Naive thymus-derived CD4-positive, alpha-beta T cell (primary cell): ENCODE results near the gene UBE2K. TPM values are rescaled to one million over a fixed set of nuclear protein-coding genes. Genes with fewer than 3 reads are reported as not detected.
"Not testable (repeated sequence)": the region's sequence is repeated elsewhere in the genome, so short reads cannot be mapped to it uniquely, and the experiment has no call there.

Experiments
- ATAC-seq: fragments of 150-1000 bp; cut with Tn5 transposase; 2 replicates; pipeline ENCODE4 v1.10.0; 2021; ENCODE audit warnings: mild to moderate bottlenecking, moderate library complexity
- CTCF ChIA-PET: fragments of 350-600 bp; sonication (Branson Sonifier 250); formaldehyde crosslinking; loops from one replicate; lab custom pipeline; 2021; ENCODE audit warnings: antibody characterized with exemption; lab: Charles Lee
- POLR2A ChIA-PET: fragments of 350-600 bp; sonication (Branson Sonifier 250); formaldehyde crosslinking; loops from one replicate; lab custom pipeline; 2021; ENCODE audit warnings: antibody characterized with exemption, inconsistent platforms; lab: Charles Lee
- DNase-seq, 9 donors: peaks; one replicate each; pipeline versions ENCODE4 v3.0.0 to v3.0.0-alpha.2; 2020 to 2022; ENCODE audit warnings: mixed read lengths in 1 of 9
- H3K27ac ChIP-seq: one replicate; pipeline ENCODE4 v1.7.0; 2013; ENCODE audit warnings: mild to moderate bottlenecking, low read depth, low read length, moderate library complexity
- H3K27me3 ChIP-seq, 2 donors: one replicate each; pipeline ENCODE4 v1.7.0; 2013; ENCODE audit warnings: low read length in 2 of 2, mild to moderate bottlenecking in 2 of 2, moderate library complexity in 2 of 2; ENCODE audit not compliant: control insufficient read depth in 2 of 2, insufficient read depth in 2 of 2
- H3K36me3 ChIP-seq, 3 experiments: 1 replicate in 2 of 3; 2 replicates in 1 of 3; pipeline ENCODE4 v1.7.0; 2013; ENCODE audit warnings: low read length in 3 of 3, mild to moderate bottlenecking in 3 of 3, moderate library complexity in 1 of 3; ENCODE audit not compliant: insufficient read depth in 3 of 3, control insufficient read depth in 2 of 3
- H3K4me1 ChIP-seq, 2 donors: one replicate each; pipeline ENCODE4 v1.7.0; 2013; ENCODE audit warnings: low read length in 2 of 2, mild to moderate bottlenecking in 2 of 2, moderate library complexity in 1 of 2; ENCODE audit not compliant: control insufficient read depth in 2 of 2, insufficient read depth in 2 of 2
- H3K4me3 ChIP-seq: 2 replicates; pipeline ENCODE4 v1.7.0; 2013; ENCODE audit warnings: mild to moderate bottlenecking, low read length
- H3K9me3 ChIP-seq, 3 experiments: 1 replicate in 2 of 3; 2 replicates in 1 of 3; pipeline ENCODE4 v1.7.0; 2013; ENCODE audit warnings: low read length in 3 of 3; ENCODE audit not compliant: control insufficient read depth in 2 of 3
- H3K27ac Mint-ChIP-seq, 9 donors: one replicate each; pipeline ENCODE4 v1.8.0; 2020 to 2022; ENCODE audit warnings: mixed read lengths in 9 of 9, mild to moderate bottlenecking in 8 of 9, moderate library complexity in 5 of 9, inconsistent platforms in 2 of 9
- H3K27me3 Mint-ChIP-seq, 5 donors: one replicate each; pipeline ENCODE4 v1.8.0; 2021 to 2022; ENCODE audit warnings: mixed read lengths in 5 of 5, mild to moderate bottlenecking in 1 of 5
- H3K36me3 Mint-ChIP-seq, 5 donors: one replicate each; pipeline ENCODE4 v1.8.0; 2020 to 2022; ENCODE audit warnings: mixed read lengths in 5 of 5, mild to moderate bottlenecking in 3 of 5, inconsistent platforms in 1 of 5
- H3K4me1 Mint-ChIP-seq, 7 donors: one replicate each; pipeline ENCODE4 v1.8.0; 2020 to 2022; ENCODE audit warnings: mixed read lengths in 7 of 7, mild to moderate bottlenecking in 3 of 7, inconsistent platforms in 1 of 7
- H3K4me3 Mint-ChIP-seq, 10 donors: one replicate each; pipeline ENCODE4 v1.8.0; 2020 to 2022; ENCODE audit warnings: mild to moderate bottlenecking in 10 of 10, mixed read lengths in 10 of 10, moderate library complexity in 6 of 10, inconsistent platforms in 2 of 10
- H3K9me3 Mint-ChIP-seq, 11 donors: one replicate each; pipeline ENCODE4 v1.8.0; 2020 to 2022; ENCODE audit warnings: mixed read lengths in 11 of 11, mild to moderate bottlenecking in 4 of 11, inconsistent platforms in 1 of 11, moderate library complexity in 1 of 11
- intact Hi-C, 2 donors: fragments of 100-400 bp; cut with micrococcal nuclease; formaldehyde crosslinking; loops; one replicate each; pipeline ENCODE4 v1.15.1; 2023
- polyA plus RNA-seq, 2 donors: library from polyadenylated mRNA; unstranded; fragments of 300-500 nt; fragmentation: Illumina TruSeq; gene quantifications; one replicate each; pipeline ENCODE4 v1.2.3, GENCODE V29; 2021
- total RNA-seq, 6 experiments: library from RNA in 5 of 6; stranded (reverse) in 5 of 6; gene quantifications; 1 replicate in 5 of 6; 2 replicates in 1 of 6; pipeline ENCODE4 v1.2.3 and lab custom pipeline; 2021 to 2026

UBE2K gene
- total and polyA plus RNA-seq, 7 experiments from 2014 or later = 31.1 to 85.0 (median 44.2) TPM

- DNase-seq (no peak), ATAC-seq (no peak)
- H3K9me3 ChIP-seq = no peaks in the 10 kb centered on the region
- CTCF ChIA-PET = no interaction called here
- Mint-ChIP-seq H3K36me3 (peaks cover 0 to 27% (median 6%) of the 10 kb centered on the region in 5 donors), H3K27me3 (no peaks in the 10 kb centered on the region), H3K9me3 (peaks cover 0 to 2% (median 0%) of the 10 kb centered on the region in 11 donors), H3K4me1 (peaks cover 0 to 2% (median 0%) of the 10 kb centered on the region in 7 donors), H3K4me3 (no peak overlapping the region), H3K27ac (no peak overlapping the region)
- peaks cover 0 to 31% (median 0%) of the 10 kb centered on the region in 3 experiments for H3K36me3 ChIP-seq
- H3K27me3 ChIP-seq = no peaks in the 10 kb centered on the region
- intact Hi-C loops = no loop called here
- no peaks in the 10 kb centered on the region for H3K4me1 ChIP-seq
- H3K27ac ChIP-seq = no peak overlapping the region
- POLR2A ChIA-PET = no interaction called here
- H3K4me3 ChIP-seq = no peak overlapping the region
Observed at GRCh38 chr4:39770005-39770404, 72.1 kb downstream of the UBE2K start.

GRCh38 chr4:39770471-39770870 lies 72.5 kb downstream of the UBE2K start:
- Histone ChIP-seq H3K27me3 (no peaks in the 10 kb centered on the region), H3K4me3 (no peak overlapping the region), H3K9me3 (no peaks in the 10 kb centered on the region), H3K27ac (no peak overlapping the region), H3K4me1 (no peaks in the 10 kb centered on the region), H3K36me3 (peaks cover 0 to 32% (median under 1%) of the 10 kb centered on the region in 3 experiments)
- DNase-seq = no peak
- no peak for ATAC-seq
- Mint-ChIP-seq H3K4me1 (peaks cover 0 to 2% (median 0%) of the 10 kb centered on the region in 7 donors), H3K4me3 (no peak overlapping the region), H3K36me3 (peaks cover 0 to 32% (median 7%) of the 10 kb centered on the region in 5 donors), H3K9me3 (peaks cover 0 to 2% (median 0%) of the 10 kb centered on the region in 11 donors), H3K27me3 (no peaks in the 10 kb centered on the region), H3K27ac (no peak overlapping the region)
- CTCF ChIA-PET = no interaction called here
- intact Hi-C loops = no loop called here
- POLR2A ChIA-PET = no interaction called here

- no peak overlapping the region for H3K27ac Mint-ChIP-seq
- intact Hi-C loops = no loop called here
- Histone ChIP-seq H3K27me3 (no peaks in the 10 kb centered on the region), H3K36me3 (peaks cover 0 to 38% (median 7%) of the 10 kb centered on the region in 3 experiments), H3K4me1 (no peaks in the 10 kb centered on the region), H3K9me3 (no peaks in the 10 kb centered on the region), H3K27ac (no peak overlapping the region), H3K4me3 (no peak overlapping the region)
- ChIA-PET CTCF (no interaction called here), POLR2A (no interaction called here)
- no peaks in the 10 kb centered on the region for H3K27me3 Mint-ChIP-seq
- H3K9me3 Mint-ChIP-seq = peaks cover 0 to 2% (median 0%) of the 10 kb centered on the region in 11 donors
- ATAC-seq (no peak), DNase-seq (no peak)
- H3K36me3 Mint-ChIP-seq = peaks cover 4 to 36% (median 14%) of the 10 kb centered on the region in 5 donors
- no peak overlapping the region for H3K4me3 Mint-ChIP-seq
- peaks cover 0 to 3% (median 0%) of the 10 kb centered on the region in 7 donors for H3K4me1 Mint-ChIP-seq
Observed at GRCh38 chr4:39770969-39771724, 73.2 kb downstream of the UBE2K start.

GRCh38 chr4:39781988-39782387 lies 84.1 kb downstream of the UBE2K start:
- H3K4me3 ChIP-seq, H3K9me3 Mint-ChIP-seq, H3K4me3 Mint-ChIP-seq, H3K27me3 ChIP-seq, intact Hi-C loops, H3K27ac Mint-ChIP-seq, POLR2A ChIA-PET, H3K4me1 ChIP-seq, H3K9me3 ChIP-seq, CTCF ChIA-PET, H3K27me3 Mint-ChIP-seq, H3K4me1 Mint-ChIP-seq, H3K27ac ChIP-seq, DNase-seq, ATAC-seq: not testable (repeated sequence)
- H3K36me3 ChIP-seq = peaks cover 0 to 13% (median 7%) of the 10 kb centered on the region in 3 experiments
- H3K36me3 Mint-ChIP-seq = peaks cover 0 to 16% (median 11%) of the 10 kb centered on the region in 5 donors

- intact Hi-C loops = no loop called here
- Mint-ChIP-seq H3K4me1 (peaks cover 0 to 3% (median 0%) of the 10 kb centered on the region in 7 donors), H3K27ac (peak overlapping the region in 2 of 9 donors; percentile 2 to 34), H3K9me3 (peaks cover 0 to 2% (median 0%) of the 10 kb centered on the region in 11 donors), H3K36me3 (peaks cover 0 to 8% (median 3%) of the 10 kb centered on the region in 5 donors), H3K27me3 (no peaks in the 10 kb centered on the region), H3K4me3 (no peak overlapping the region)
- ATAC-seq (no peak), DNase-seq (no peak)
- H3K4me1 ChIP-seq = no peaks in the 10 kb centered on the region
- no peak overlapping the region for H3K4me3 ChIP-seq
- H3K27me3 ChIP-seq = no peaks in the 10 kb centered on the region
- CTCF ChIA-PET = no interaction called here
- POLR2A ChIA-PET = no interaction called here
- H3K9me3 ChIP-seq = no peaks in the 10 kb centered on the region
- H3K36me3 ChIP-seq = no peaks in the 10 kb centered on the region
- no peak overlapping the region for H3K27ac ChIP-seq
Observed at GRCh38 chr4:39785083-39785482, 87.1 kb downstream of the UBE2K start.

- no peaks in the 10 kb centered on the region for H3K27me3 Mint-ChIP-seq
- Histone ChIP-seq H3K27ac (no peak overlapping the region), H3K4me1 (no peaks in the 10 kb centered on the region), H3K9me3 (no peaks in the 10 kb centered on the region), H3K27me3 (no peaks in the 10 kb centered on the region), H3K4me3 (no peak overlapping the region), H3K36me3 (no peaks in the 10 kb centered on the region)
- ChIA-PET POLR2A (no interaction called here), CTCF (no interaction called here)
- H3K27ac Mint-ChIP-seq = peak overlapping the region in 2 of 9 donors; percentile 18 to 41
- intact Hi-C loops = no loop called here
- DNase-seq (no peak), ATAC-seq (no peak)
- no peak overlapping the region for H3K4me3 Mint-ChIP-seq
- peaks cover 0 to 2% (median 0%) of the 10 kb centered on the region in 11 donors for H3K9me3 Mint-ChIP-seq
- H3K4me1 Mint-ChIP-seq = peaks cover 0 to 2% (median 0%) of the 10 kb centered on the region in 7 donors
- peaks cover 0 to 3% (median 0%) of the 10 kb centered on the region in 5 donors for H3K36me3 Mint-ChIP-seq
Observed at GRCh38 chr4:39786838-39787237, 88.9 kb downstream of the UBE2K start.
